BLaER1 (cell line): ENCODE measurements around the gene KIF3C.
"Not testable (repeated sequence)": the region's sequence is repeated elsewhere in the genome, so short reads cannot be mapped to it uniquely, and the experiment has no call there.

Experiments
- H3K27ac ChIP-seq: shearing (Covaris generic); formaldehyde crosslinking; 2 replicates; pipeline ENCODE4 v1.8.1; 2022
- H3K27me3 ChIP-seq: shearing (Covaris generic); formaldehyde crosslinking; 2 replicates; pipeline ENCODE4 v1.8.1; 2022
- H3K36me3 ChIP-seq: shearing (Covaris generic); formaldehyde crosslinking; 2 replicates; pipeline ENCODE4 v1.8.1; 2022
- H3K4me1 ChIP-seq: shearing (Covaris generic); formaldehyde crosslinking; 2 replicates; pipeline ENCODE4 v1.8.1; 2022
- H3K4me2 ChIP-seq: shearing (Covaris generic); formaldehyde crosslinking; 2 replicates; pipeline ENCODE4 v1.8.1; 2022
- H3K4me3 ChIP-seq: shearing (Covaris generic); formaldehyde crosslinking; 2 replicates; pipeline ENCODE4 v1.8.1; 2022
- H3K9ac ChIP-seq: shearing (Covaris generic); formaldehyde crosslinking; 2 replicates; pipeline ENCODE4 v1.8.1; 2022
- H3K9me3 ChIP-seq: shearing (Covaris generic); formaldehyde crosslinking; 2 replicates; pipeline ENCODE4 v1.8.1; 2022
- H4K20me1 ChIP-seq: shearing (Covaris generic); formaldehyde crosslinking; 2 replicates; pipeline ENCODE4 v1.8.1; 2022
- Cebpa-rat ChIP-seq: shearing (Covaris generic); IDR thresholded peaks from 2 replicates; pipeline ENCODE4 v1.8.1; 2022

The KIF3C gene

DNA sequence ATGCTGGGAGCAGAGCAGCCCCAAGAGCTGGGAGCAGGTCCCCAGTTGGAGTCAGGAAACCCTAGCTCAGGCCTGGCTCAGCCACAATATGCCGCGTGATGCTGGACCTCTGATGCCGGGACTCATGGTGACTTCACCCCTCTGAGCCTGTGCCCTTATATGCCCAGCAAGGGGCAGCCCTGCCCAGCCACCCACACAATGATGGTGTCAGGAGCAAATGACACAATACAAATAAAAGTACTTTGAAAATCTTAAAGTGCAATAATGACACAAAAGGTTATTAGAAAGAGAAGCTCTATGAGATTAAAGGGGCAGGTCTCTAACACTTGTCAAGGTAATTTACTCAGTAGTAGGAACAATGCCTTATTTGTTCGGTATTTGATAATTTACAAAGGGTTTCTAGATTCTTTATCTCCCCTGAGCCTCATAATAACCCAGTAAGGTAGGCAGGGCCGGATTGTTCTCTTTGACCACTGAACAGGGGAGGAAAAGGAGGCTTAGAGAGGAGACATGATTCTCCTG lies 18.3 kb upstream of the KIF3C start:
- H3K9me3 ChIP-seq, result no peaks in the 10 kb centered on the region
- H4K20me1 ChIP-seq, result no peaks in the 10 kb centered on the region
- no peak overlapping the region for H3K27ac ChIP-seq
- H3K4me2 ChIP-seq, result no peak overlapping the region
- H3K4me1 ChIP-seq, result peaks cover 17% of the 10 kb centered on the region
- H3K4me3 ChIP-seq, result no peak overlapping the region
- no peak for TF ChIP-seq Cebpa-rat
- H3K36me3 ChIP-seq, result no peaks in the 10 kb centered on the region
- H3K9ac ChIP-seq, result no peak overlapping the region
- H3K27me3 ChIP-seq, result no peaks in the 10 kb centered on the region

DNA sequence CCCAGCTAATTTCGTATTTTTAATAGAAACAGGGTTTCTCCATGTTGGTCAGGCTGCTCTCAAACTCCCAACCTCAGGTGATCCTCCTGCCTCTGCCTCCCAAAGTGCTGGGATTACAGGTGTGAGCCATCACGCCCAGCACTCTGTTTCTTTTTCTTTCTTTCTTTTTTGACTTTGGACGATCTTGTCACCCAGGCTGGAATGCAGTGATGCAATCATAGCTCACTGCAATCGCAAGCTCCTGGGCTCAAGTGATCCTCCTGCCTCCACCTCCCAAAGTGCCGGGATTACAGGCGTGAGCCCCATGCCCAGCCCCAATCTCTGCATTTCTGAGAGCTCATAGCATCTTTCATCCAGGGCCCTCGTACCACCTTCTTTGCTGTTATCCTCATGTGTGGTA lies 17.1 kb upstream of the KIF3C start:
- H3K27me3 ChIP-seq, H3K36me3 ChIP-seq, H4K20me1 ChIP-seq, H3K4me2 ChIP-seq, H3K9ac ChIP-seq, H3K27ac ChIP-seq, H3K4me3 ChIP-seq, H3K9me3 ChIP-seq: not testable (repeated sequence)
- peaks cover 17% of the 10 kb centered on the region for H3K4me1 ChIP-seq

DNA sequence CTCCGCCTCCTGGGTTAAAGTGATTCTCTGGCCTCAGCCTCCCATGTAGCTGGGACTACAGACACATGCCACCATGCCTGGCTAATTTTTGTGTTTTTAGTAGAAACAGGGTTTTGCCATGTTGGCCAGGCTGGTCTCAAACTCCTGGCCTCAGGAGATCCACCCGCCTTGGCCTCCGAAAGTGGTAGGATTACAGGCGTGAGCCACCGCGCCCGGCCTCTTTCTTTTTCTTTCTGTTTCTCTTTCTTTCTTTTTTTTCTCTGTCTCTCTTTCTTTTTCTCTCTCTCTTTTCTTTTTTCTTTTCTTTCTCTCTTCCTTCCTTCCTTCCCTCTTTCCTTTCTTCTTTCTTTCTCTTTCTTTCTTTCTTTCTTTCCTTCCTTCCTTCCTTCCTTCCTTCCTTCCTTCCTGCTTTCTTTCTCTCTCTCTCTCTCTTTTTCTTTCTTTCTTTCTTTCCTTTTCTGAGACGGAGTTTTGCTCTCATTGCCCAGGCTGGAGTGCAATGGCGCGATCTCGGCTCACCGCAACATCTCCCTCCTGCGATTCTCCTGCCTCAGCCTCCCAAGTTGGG lies 16.6 kb upstream of the KIF3C start:
- H3K9me3 ChIP-seq, H3K4me3 ChIP-seq, H3K4me2 ChIP-seq, H3K27me3 ChIP-seq, H4K20me1 ChIP-seq, H3K9ac ChIP-seq, H3K27ac ChIP-seq, H3K36me3 ChIP-seq: not testable (repeated sequence)
- peaks cover 17% of the 10 kb centered on the region for H3K4me1 ChIP-seq

DNA sequence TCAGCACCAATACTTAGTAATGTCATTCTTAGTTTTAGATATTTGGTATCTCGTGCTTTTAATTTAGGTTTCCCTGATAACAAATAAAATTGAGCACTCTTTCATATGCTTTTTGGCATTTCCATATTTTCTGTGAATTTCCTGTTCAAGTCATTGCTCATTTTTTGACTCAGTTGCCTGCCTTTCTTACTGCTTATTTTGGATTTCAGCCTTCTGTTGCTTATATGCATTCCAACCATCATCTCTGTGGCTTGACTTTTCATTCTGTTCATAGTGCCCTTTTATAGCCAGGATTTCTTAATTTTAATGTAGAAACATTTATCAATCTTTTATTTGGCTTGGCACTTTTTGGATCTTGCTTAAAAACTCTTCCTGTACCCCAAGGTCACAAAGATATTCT lies 14.5 kb upstream of the KIF3C start:
- H3K4me2 ChIP-seq, result no peak overlapping the region
- H4K20me1 ChIP-seq, result no peaks in the 10 kb centered on the region
- H3K9me3 ChIP-seq, result no peaks in the 10 kb centered on the region
- TF ChIP-seq Cebpa-rat, result no peak
- H3K27me3 ChIP-seq, result no peaks in the 10 kb centered on the region
- no peak overlapping the region for H3K27ac ChIP-seq
- no peak overlapping the region for H3K9ac ChIP-seq
- no peak overlapping the region for H3K4me3 ChIP-seq
- H3K4me1 ChIP-seq, result peaks cover 7% of the 10 kb centered on the region
- H3K36me3 ChIP-seq, result no peaks in the 10 kb centered on the region

DNA sequence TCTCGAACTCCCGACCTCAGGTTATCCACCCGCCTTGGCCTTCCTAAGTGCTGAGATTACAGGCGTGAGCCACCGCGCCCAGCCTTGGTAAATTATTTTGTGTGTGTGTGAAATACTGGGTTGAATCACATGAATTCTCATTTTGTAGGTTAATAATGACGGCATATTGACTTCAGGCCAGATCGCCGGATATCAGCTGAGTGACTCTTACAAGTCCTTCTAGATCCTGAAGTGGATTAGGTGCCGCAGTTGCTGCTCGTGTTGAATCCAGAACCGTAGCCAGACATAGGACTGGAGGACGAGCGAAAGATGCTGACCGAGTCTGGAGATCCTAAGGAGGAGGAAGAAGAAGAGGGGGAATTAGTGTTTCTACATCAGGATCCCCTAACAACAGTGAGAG lies 12.2 kb upstream of the KIF3C start:
- no peak overlapping the region for H3K4me3 ChIP-seq
- H3K36me3 ChIP-seq, result no peaks in the 10 kb centered on the region
- H3K9ac ChIP-seq, result no peak overlapping the region
- H3K4me2 ChIP-seq, result no peak overlapping the region
- H4K20me1 ChIP-seq, result no peaks in the 10 kb centered on the region
- H3K27ac ChIP-seq, result no peak overlapping the region
- H3K27me3 ChIP-seq, result no peaks in the 10 kb centered on the region
- no peaks in the 10 kb centered on the region for H3K9me3 ChIP-seq
- no peak for TF ChIP-seq Cebpa-rat
- H3K4me1 ChIP-seq, result no peaks in the 10 kb centered on the region

DNA sequence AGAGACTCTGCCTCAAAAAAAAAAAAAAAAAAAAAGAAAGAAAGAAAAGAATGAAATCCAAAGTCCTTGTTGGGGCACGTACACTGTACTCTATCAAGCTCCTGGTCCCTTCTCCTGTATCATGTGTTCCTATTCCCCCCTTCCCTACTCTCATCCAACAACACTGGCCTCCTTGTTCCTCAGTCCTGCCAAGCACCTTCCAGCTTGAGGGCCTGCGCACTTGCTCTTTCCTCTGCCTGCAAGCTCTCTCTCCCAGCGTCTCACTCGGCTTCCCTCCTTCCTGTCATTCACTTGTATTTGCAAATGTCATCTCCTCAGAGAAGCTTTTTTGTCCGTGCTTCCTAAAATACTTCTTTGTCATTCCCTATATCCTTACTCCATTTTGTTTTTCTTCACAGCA lies 10.8 kb upstream of the KIF3C start:
- no peak for TF ChIP-seq Cebpa-rat
- H3K36me3 ChIP-seq, result no peaks in the 10 kb centered on the region
- H3K27ac ChIP-seq, result no peak overlapping the region
- H3K4me3 ChIP-seq, result no peak overlapping the region
- no peaks in the 10 kb centered on the region for H3K27me3 ChIP-seq
- no peak overlapping the region for H3K9ac ChIP-seq
- no peaks in the 10 kb centered on the region for H3K4me1 ChIP-seq
- no peaks in the 10 kb centered on the region for H4K20me1 ChIP-seq
- H3K4me2 ChIP-seq, result no peak overlapping the region
- H3K9me3 ChIP-seq, result no peaks in the 10 kb centered on the region

DNA sequence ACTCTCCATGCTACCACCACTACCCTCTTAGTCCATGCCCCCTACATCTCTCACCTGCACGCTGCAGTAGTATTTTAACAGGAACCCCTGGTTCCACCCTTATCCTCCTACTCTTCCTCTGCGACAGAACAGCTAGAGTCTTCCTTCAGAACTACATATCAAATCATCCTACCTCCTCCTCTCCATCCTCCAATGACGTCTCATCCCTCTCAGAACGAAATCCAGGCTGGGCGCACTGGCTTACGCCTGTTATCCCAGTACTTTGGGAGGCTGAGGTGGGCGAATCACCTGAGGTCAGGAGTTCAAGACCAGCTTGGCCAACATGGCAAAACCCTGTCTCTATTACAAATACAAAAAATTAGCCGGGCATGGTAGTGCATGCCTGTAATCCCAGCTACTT lies 10.3 kb upstream of the KIF3C start:
- H3K27ac ChIP-seq, result no peak overlapping the region
- H3K4me3 ChIP-seq, result no peak overlapping the region
- no peaks in the 10 kb centered on the region for H3K27me3 ChIP-seq
- H3K36me3 ChIP-seq, result no peaks in the 10 kb centered on the region
- H3K9me3 ChIP-seq, result no peaks in the 10 kb centered on the region
- no peaks in the 10 kb centered on the region for H4K20me1 ChIP-seq
- no peaks in the 10 kb centered on the region for H3K4me1 ChIP-seq
- TF ChIP-seq Cebpa-rat, result no peak
- H3K9ac ChIP-seq, result no peak overlapping the region
- no peak overlapping the region for H3K4me2 ChIP-seq

DNA sequence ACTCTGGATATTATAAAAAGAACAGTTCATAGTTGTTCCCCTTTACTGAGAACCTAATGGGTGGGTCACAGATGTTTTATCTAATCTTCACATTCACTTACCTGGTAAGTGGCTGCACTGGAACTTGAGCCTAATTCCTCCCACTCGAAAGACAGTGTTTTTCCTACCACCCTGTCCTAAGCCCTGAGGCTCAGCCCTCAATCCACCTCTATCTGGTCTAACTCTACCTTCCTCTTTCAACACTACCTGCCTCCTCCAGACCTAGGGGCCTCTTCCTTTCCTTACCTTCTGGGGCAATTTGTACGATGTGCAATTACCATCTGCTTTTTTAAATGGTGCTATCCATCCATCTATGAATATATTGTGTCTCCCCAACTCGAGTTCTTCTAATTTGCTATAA lies 9.7 kb upstream of the KIF3C start:
- Histone ChIP-seq H3K36me3 (no peaks in the 10 kb centered on the region), H3K4me3 (no peak overlapping the region), H4K20me1 (no peaks in the 10 kb centered on the region), H3K9ac (no peak overlapping the region), H3K27me3 (no peaks in the 10 kb centered on the region), H3K27ac (no peak overlapping the region), H3K9me3 (no peaks in the 10 kb centered on the region), H3K4me2 (no peak overlapping the region), H3K4me1 (no peaks in the 10 kb centered on the region)
- TF ChIP-seq Cebpa-rat, result no peak

DNA sequence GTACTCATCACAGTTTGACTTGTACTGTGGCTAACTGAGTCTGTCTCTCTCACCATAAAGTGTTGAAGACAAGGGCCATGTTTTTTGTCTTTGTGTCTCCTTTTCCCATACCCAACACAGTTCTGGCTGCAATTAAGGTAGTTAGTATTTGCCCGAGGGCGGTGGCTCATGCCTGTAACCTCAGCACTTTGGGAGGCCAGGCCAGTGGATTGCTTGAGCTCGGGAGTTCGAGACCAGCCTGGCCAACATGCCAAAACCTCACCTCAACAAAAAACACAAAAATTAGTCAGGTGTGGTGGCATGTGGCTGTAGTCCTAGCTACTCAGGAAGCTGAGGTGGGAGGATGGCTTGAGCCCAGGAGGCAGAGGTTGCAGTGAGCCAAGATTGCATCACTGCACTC lies 6.9 kb upstream of the KIF3C start:
- no peaks in the 10 kb centered on the region for H4K20me1 ChIP-seq
- TF ChIP-seq Cebpa-rat, result no peak
- no peaks in the 10 kb centered on the region for H3K27me3 ChIP-seq

DNA sequence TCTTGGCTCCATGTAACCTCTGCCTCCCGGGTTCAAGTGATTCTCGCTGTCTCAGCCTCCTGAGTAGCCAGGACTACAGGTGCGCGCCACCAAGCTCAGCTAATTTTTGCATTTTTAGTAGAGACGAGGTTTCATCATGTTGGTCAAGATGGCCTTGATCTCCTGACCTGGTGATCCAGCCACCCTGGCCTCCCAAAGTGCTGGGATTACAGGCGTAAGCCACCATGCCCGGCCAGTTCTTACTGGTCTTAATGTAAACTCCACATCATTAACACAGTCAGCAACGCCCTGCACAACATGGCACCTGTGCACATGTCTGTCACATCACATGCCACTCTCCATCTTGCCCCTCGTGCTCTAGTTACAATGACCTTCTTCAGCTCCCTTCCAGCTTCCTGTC lies 5.8 kb upstream of the KIF3C start:
- Histone ChIP-seq H3K27me3 (no peaks in the 10 kb centered on the region), H3K27ac (no peak overlapping the region), H3K4me2 (no peak overlapping the region), H3K36me3 (no peaks in the 10 kb centered on the region), H3K9ac (no peak overlapping the region), H3K4me1 (no peaks in the 10 kb centered on the region), H3K9me3 (no peaks in the 10 kb centered on the region), H4K20me1 (no peaks in the 10 kb centered on the region), H3K4me3 (no peak overlapping the region)
- TF ChIP-seq Cebpa-rat, result no peak

More for the DNA sequence above, 6.9 kb upstream of the KIF3C start:
- H3K9ac ChIP-seq, result no peak overlapping the region
- H3K9me3 ChIP-seq, result no peaks in the 10 kb centered on the region
- no peaks in the 10 kb centered on the region for H3K4me1 ChIP-seq
- H3K4me2 ChIP-seq, result no peak overlapping the region
- no peak overlapping the region for H3K27ac ChIP-seq
- no peaks in the 10 kb centered on the region for H3K36me3 ChIP-seq
- no peak overlapping the region for H3K4me3 ChIP-seq

DNA sequence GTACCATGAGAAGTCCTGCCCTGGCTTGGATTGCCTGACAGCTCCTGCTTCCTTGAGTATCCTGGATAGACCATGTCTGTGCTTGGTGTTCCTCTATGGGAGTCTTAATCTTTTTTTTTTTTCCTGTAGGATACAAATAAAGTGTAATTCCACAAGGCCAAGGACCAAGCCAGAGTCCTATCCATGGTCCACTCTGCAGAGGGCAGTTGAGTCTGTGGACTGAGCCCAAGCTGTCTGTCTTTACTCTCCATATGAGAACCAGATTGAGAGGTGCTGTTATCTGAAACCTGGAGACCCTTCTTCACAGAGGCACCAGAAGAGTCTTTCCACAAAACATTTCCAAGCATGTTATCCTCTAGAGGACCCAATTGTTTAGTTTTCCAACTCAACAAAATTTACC lies 1.4 kb upstream of the KIF3C start:
- no peaks in the 10 kb centered on the region for H3K9me3 ChIP-seq

More for the DNA sequence above, 1.4 kb upstream of the KIF3C start:
- no peaks in the 10 kb centered on the region for H3K27me3 ChIP-seq
- no peaks in the 10 kb centered on the region for H3K36me3 ChIP-seq
- no peak overlapping the region for H3K9ac ChIP-seq
- no peak for TF ChIP-seq Cebpa-rat
- no peak overlapping the region for H3K4me2 ChIP-seq
- no peaks in the 10 kb centered on the region for H4K20me1 ChIP-seq
- peaks cover 32% of the 10 kb centered on the region for H3K4me1 ChIP-seq
- H3K27ac ChIP-seq, result no peak overlapping the region
- H3K4me3 ChIP-seq, result no peak overlapping the region
